Measurements from ENCODE around the gene ATP5PD.

The ATP5PD gene

GRCh38 chr17:75046407-75047289, at the start of gene ATP5PD, which contains the start of gene KCTD2:
TSS of gene ATP5PD (minus strand) at chr17:75046969. CDS start at chr17:75042650, 4,319 bp downstream.
TSS of gene KCTD2 (plus strand) at chr17:75047225. CDS start at chr17:75047251, 26 bp downstream.
- Histone ChIP-seq H3K4me1 (ENCODE audit: control insufficient read depth, insufficient read depth, low read length) (peaks cover 9% of the 10 kb centered on the region), H3K9ac (ENCODE audit: low read length) (peak within 1 kb of the TSS; percentile 86), H3K4me3 (ENCODE audit: low read length) (peak within 1 kb of the TSS; percentile 97), H3K36me3 (ENCODE audit: control insufficient read depth, insufficient read depth, low read length) (peaks cover under 1% of the 10 kb centered on the region), H3K27ac (ENCODE audit: low read depth, low read length) (peak within 1 kb of the TSS; percentile 99), H3K27me3 (ENCODE audit: control insufficient read depth, insufficient read depth, low read length) (no peaks in the 10 kb centered on the region)

DNA sequence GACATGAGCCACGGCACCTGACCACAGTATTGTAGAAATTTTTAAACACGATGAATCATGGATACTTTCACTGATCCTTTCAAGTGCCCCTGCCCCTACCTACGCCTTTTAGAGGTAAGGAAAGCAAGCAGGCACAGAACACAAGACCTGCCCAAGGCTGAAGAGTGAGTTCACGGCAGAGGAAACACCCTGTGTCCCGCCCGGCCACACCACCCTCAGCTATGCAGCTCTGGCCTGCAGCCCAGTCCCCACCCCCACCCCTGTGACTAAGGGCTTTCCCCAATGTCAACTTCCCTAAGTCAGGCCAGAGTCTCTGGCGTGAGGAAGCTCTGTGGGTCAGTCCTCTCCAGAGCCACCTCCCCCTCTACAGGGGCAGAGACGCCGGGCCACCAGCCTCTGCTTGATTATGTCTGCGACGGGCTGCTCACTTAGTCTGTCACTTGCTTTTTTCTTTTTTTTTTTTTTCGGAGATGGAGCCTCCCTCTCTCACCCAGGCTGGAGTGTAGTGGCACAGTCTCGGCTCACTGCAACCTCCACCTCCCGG, 49.4 kb upstream of the ATP5PD start:
- Histone ChIP-seq H3K9ac (ENCODE audit: low read length) (no peak overlapping the region), H3K4me1 (ENCODE audit: control insufficient read depth, insufficient read depth, low read length) (peaks cover under 1% of the 10 kb centered on the region), H3K4me3 (ENCODE audit: low read length) (no peak overlapping the region), H3K27me3 (ENCODE audit: control insufficient read depth, insufficient read depth, low read length) (no peaks in the 10 kb centered on the region), H3K36me3 (ENCODE audit: control insufficient read depth, insufficient read depth, low read length) (peaks cover 14% of the 10 kb centered on the region), H3K27ac (ENCODE audit: low read depth, low read length) (no peak overlapping the region)

DNA sequence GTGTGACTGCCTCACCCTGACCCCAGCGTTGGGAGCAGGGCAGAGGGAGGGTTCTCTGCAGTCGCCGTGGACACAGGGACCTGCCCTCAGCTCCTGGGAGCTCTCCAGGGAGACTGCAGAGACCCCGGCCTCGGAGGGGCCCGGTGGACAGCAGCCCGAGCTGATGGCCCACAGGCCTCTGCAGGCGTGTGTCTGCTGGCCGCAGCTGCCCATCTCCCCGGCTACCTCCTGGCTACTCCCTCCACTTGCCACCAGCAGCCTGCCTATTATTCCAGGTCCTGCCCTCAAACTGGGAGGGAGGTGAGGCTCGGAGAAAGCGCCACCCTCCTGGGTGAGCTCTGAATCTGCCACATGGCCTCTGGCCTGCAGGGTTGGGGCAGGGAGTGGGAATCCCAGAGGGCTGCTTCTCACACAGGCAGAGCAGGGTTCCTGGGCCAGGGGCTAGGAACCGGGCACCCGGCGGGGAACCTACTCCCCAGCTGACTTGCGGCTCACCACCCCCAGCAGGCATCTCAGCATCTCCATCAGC, 48.2 kb upstream of the ATP5PD start:
- Histone ChIP-seq H3K27ac (ENCODE audit: low read depth, low read length) (no peak overlapping the region), H3K9ac (ENCODE audit: low read length) (no peak overlapping the region), H3K4me1 (ENCODE audit: control insufficient read depth, insufficient read depth, low read length) (peaks cover 3% of the 10 kb centered on the region), H3K27me3 (ENCODE audit: control insufficient read depth, insufficient read depth, low read length) (no peaks in the 10 kb centered on the region), H3K36me3 (ENCODE audit: control insufficient read depth, insufficient read depth, low read length) (peaks cover 7% of the 10 kb centered on the region), H3K4me3 (ENCODE audit: low read length) (no peak overlapping the region)

GRCh38 chr17:75093548-75094158, 46.9 kb upstream of the ATP5PD start:
- no peaks in the 10 kb centered on the region for H3K27me3 ChIP-seq (ENCODE audit: control insufficient read depth, insufficient read depth, low read length)
- H3K36me3 ChIP-seq (ENCODE audit: control insufficient read depth, insufficient read depth, low read length) = peaks cover 2% of the 10 kb centered on the region
- no peak overlapping the region for H3K4me3 ChIP-seq (ENCODE audit: low read length)
- no peak overlapping the region for H3K9ac ChIP-seq (ENCODE audit: low read length)
- H3K4me1 ChIP-seq (ENCODE audit: control insufficient read depth, insufficient read depth, low read length) = peaks cover 3% of the 10 kb centered on the region
- H3K27ac ChIP-seq (ENCODE audit: low read depth, low read length) = no peak overlapping the region

DNA sequence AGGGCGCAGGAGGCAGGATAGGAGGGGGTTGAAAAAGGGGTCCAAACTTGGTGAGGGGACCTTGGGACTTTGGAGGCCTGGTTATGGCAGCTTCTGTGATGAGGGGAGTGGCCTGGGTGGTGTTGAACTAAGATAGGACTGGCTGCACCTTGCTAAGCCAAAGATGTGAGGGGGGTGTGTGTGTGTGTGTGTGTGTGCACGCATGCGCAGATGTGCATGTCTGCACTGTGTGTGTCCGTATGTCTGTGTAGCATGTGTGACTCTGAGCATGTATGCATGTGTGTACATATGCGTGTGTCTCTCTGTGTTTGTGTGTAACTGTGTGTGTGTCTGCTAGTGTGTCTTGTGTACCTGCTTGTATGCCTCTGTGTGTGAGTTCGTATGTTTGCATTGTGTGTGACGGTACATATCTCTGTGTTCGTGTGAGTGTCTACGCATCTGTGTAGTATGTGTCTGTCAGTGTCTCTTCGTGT, 45.1 kb upstream of the ATP5PD start:
- Histone ChIP-seq H3K36me3 (ENCODE audit: control insufficient read depth, insufficient read depth, low read length) (no peaks in the 10 kb centered on the region), H3K4me1 (ENCODE audit: control insufficient read depth, insufficient read depth, low read length) (peaks cover 3% of the 10 kb centered on the region), H3K4me3 (ENCODE audit: low read length) (peak overlapping the region; percentile 17), H3K27me3 (ENCODE audit: control insufficient read depth, insufficient read depth, low read length) (no peaks in the 10 kb centered on the region), H3K27ac (ENCODE audit: low read depth, low read length) (no peak overlapping the region), H3K9ac (ENCODE audit: low read length) (no peak overlapping the region)

- Histone ChIP-seq H3K36me3 (ENCODE audit: control insufficient read depth, insufficient read depth, low read length) (no peaks in the 10 kb centered on the region), H3K4me1 (ENCODE audit: control insufficient read depth, insufficient read depth, low read length) (peaks cover 3% of the 10 kb centered on the region), H3K4me3 (ENCODE audit: low read length) (peak overlapping the region; percentile 28), H3K9ac (ENCODE audit: low read length) (no peak overlapping the region), H3K27ac (ENCODE audit: low read depth, low read length) (peak overlapping the region; percentile 35), H3K27me3 (ENCODE audit: control insufficient read depth, insufficient read depth, low read length) (no peaks in the 10 kb centered on the region)
Measured at GRCh38 chr17:75090871-75091854, 44.4 kb upstream of the ATP5PD start.

DNA sequence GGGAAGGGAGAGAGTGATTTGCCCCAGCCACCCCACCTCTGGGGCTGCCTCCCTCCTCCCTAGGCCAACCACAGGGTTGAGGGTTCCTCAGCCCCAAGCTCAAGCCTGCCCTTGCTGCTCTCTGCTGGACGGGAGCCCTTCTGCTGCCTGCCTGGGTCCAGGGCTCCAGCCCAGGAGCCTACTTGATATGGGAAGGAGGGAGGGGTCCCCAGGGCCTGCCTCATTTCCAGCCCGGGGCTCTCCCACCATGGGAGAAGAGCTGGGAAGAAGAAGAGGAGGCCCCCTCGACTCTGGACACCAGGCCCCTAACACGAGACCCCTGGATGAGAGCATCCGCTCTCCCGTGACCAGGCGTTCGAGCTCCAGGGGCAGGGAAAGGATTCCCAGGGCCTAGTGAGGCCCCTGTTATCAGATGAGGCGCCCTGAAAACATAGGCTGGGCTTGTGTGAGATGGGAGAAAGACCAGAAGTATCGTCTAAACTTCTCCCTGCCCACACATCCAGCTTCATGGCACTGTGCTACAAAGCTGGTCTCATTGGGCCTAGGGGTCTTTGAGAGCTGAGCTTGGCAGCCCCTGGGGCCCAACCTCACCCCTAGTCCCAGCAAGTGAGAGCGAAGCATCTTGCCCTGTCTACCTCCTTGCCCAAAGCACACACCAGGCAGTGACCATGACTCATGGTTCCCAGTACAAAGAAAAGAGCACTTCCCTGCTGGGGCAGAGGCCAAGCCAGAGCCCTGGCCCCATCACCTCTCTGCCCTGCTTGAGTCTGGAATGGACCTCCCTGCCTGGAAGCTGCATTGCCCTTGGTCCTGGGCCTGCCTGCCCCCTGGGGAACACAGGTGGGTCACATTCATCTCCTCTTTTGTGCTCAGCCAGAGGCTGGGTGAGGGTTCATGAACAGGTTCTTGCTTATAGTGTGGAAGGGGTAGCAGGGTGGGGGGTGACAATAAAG, 42.0 kb upstream of the ATP5PD start:
- peak overlapping the region; percentile 82 for H3K9ac ChIP-seq (ENCODE audit: low read length)
- peaks cover 3% of the 10 kb centered on the region for H3K4me1 ChIP-seq (ENCODE audit: control insufficient read depth, insufficient read depth, low read length)
- H3K27me3 ChIP-seq (ENCODE audit: control insufficient read depth, insufficient read depth, low read length) = no peaks in the 10 kb centered on the region
- peak overlapping the region; percentile 56 for H3K27ac ChIP-seq (ENCODE audit: low read depth, low read length)
- peak overlapping the region; percentile 79 for H3K4me3 ChIP-seq (ENCODE audit: low read length)
- H3K36me3 ChIP-seq (ENCODE audit: control insufficient read depth, insufficient read depth, low read length) = no peaks in the 10 kb centered on the region

DNA sequence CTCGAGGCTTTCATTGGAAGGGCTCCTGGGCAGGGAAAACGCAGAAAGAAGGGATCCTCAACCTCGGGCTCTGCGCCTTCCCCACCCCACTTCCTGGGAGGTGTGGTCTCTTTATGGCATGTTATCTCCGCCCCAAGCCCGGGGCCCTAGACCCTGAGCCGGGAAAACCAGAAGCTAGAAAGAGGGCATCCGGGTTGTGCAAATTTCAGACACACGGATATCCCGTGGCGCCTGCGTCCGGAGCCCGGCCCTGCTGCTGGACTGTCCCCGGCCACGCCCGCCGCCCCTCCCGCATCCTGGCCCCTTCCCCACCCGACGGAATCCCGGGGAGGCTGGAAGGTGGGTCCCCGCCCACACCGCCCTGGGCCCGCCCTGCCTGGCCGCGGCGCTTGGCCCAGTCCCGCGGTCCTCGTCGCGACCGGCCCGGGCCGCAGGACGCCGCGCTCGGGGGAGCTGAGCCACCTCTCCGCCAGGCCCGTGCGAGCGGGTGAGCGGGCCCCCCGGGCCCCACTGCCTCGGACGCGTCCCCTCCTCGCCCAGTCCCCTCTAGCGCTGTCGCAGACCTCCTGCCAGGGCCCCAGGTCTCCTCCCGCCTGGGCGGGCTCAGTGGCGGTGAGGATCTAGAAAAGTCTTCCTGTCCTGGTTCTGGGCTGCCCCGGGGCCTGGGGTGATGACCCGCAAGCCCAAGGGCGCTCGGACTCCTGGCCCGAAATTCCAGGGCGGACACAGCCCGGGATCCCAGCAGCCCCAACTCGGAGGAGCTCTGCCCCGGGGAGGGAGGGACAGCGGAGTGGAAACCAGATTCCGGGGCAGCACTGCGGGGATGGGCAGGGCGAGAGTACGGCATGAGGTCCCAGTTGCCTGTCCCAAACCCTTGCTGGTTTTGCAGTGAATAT, 41.0 kb upstream of the ATP5PD start, which contains the start of gene SLC16A5:
SLC16A5 (plus strand) TSS at position 397 of the 896 bp plus-strand sequence. CDS start 5,683 bp downstream, outside the sequence.
- Histone ChIP-seq H3K27ac (ENCODE audit: low read depth, low read length) (peak within 1 kb of the TSS; percentile 56), H3K36me3 (ENCODE audit: control insufficient read depth, insufficient read depth, low read length) (no peaks in the 10 kb centered on the region), H3K4me3 (ENCODE audit: low read length) (peak within 1 kb of the TSS; percentile 79), H3K4me1 (ENCODE audit: control insufficient read depth, insufficient read depth, low read length) (peaks cover 3% of the 10 kb centered on the region), H3K27me3 (ENCODE audit: control insufficient read depth, insufficient read depth, low read length) (no peaks in the 10 kb centered on the region), H3K9ac (ENCODE audit: low read length) (peak within 1 kb of the TSS; percentile 82)

- peaks cover 3% of the 10 kb centered on the region for H3K4me1 ChIP-seq (ENCODE audit: control insufficient read depth, insufficient read depth, low read length)
- H3K4me3 ChIP-seq (ENCODE audit: low read length) = peak overlapping the region; percentile 79
- no peaks in the 10 kb centered on the region for H3K36me3 ChIP-seq (ENCODE audit: control insufficient read depth, insufficient read depth, low read length)
- no peaks in the 10 kb centered on the region for H3K27me3 ChIP-seq (ENCODE audit: control insufficient read depth, insufficient read depth, low read length)
- H3K27ac ChIP-seq (ENCODE audit: low read depth, low read length) = peak overlapping the region; percentile 16
- H3K9ac ChIP-seq (ENCODE audit: low read length) = peak overlapping the region; percentile 82
Measured at GRCh38 chr17:75087182-75087557, 40.4 kb upstream of the ATP5PD start.

DNA sequence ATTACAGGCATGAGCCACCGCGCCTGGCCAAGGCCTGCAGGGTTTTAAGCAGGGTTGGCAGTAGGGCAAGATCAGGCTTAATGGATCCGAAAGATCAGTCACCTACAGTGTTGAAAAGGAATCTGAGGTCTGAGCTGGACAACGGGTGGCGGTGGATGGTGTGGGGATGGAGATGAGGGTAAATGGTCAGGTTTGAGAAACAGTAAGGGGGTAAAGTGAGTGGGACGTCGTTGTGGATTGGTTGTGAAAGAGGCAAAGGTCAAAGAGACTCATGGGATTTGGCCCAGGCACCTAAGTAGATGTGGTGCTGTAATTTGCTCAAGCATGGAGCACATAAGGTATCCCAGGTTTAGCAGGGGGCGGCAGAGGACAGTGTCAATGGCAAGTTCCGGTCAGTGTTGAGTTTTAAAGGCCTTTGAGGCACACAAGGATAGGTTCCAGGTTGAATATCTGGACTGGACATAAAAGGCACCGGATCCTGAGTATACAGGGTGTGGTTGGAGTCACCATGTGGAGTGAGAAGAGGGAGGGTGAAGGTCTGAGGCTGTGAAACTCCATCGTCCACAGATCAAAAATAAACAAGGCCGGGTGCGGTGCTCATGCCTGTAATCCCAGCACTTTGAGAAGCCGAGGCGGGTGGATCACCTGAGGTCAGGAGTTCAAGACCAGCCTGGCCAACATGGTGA, 39.9 kb upstream of the ATP5PD start:
- Histone ChIP-seq H3K27me3 (ENCODE audit: control insufficient read depth, insufficient read depth, low read length) (no peaks in the 10 kb centered on the region), H3K27ac (ENCODE audit: low read depth, low read length) (no peak overlapping the region), H3K4me1 (ENCODE audit: control insufficient read depth, insufficient read depth, low read length) (peaks cover 3% of the 10 kb centered on the region), H3K4me3 (ENCODE audit: low read length) (no peak overlapping the region), H3K36me3 (ENCODE audit: control insufficient read depth, insufficient read depth, low read length) (no peaks in the 10 kb centered on the region), H3K9ac (ENCODE audit: low read length) (no peak overlapping the region)
